ENCODE results near the gene P2RY6.

DNA sequence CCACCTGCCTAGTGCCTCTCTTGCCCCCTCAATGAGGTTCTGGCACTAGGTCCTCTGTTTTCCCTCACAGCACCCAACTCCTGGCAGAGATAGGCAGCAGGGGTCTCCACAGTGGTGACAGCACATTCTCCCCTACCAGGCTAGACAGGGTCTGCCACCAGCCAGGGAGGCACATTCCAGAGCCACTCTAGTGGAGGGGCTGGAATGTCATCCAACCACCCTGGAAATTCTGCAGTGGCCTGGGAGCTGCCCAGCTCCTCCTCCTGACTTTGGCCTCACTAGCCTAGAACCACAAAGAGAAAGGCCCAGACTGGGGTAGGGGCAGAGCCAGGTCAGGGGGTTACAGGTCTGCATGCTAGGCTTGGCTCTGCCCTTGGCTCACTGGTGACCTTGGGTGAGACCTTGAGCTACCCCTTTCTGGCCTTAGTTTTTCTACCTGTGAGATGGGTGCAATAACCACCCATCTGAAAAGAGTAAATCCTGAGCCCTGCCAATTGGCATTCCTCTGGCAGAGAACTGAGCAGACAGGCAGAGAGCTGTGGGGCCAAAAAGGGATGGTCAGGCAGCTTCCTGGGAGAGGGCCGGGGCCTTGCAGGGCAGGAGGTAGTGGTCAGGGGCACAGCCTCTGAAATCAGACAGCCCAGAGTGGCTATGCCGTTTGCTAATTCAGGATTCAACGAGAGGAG lies 47.0 kb upstream of the P2RY6 start:
- TF ChIP-seq, protein P1, sequence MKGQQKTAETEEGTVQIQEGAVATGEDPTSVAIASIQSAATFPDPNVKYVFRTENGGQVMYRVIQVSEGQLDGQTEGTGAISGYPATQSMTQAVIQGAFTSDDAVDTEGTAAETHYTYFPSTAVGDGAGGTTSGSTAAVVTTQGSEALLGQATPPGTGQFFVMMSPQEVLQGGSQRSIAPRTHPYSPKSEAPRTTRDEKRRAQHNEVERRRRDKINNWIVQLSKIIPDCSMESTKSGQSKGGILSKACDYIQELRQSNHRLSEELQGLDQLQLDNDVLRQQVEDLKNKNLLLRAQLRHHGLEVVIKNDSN (IDR thresholded peaks at IDR 0.05; ENCODE audit: borderline replicate concordance, extremely low read length, insufficient read depth, low read depth, low read length): no peak
- TF ChIP-seq, protein P2, sequence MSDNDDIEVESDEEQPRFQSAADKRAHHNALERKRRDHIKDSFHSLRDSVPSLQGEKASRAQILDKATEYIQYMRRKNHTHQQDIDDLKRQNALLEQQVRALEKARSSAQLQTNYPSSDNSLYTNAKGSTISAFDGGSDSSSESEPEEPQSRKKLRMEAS (IDR thresholded peaks at IDR 0.05; ENCODE audit: low read depth, low read length): no peak
